H1 (cell line): ENCODE data around the gene ST6GALNAC2. TPM values are rescaled to one million over a fixed set of nuclear protein-coding genes. Genes with fewer than 3 reads are reported as not detected.

Experiments
- CTCF ChIA-PET: fragments of 300-600 bp; sonication (Branson Sonifier 250); formaldehyde crosslinking; loops from one replicate; lab custom pipeline; 2021; ENCODE audit not compliant: partially characterized antibody; lab: Charles Lee
- POLR2A ChIA-PET: fragments of 300-600 bp; sonication (Branson Sonifier 250); formaldehyde crosslinking; loops from one replicate; lab custom pipeline; 2021; ENCODE audit warnings: inconsistent platforms; ENCODE audit not compliant: partially characterized antibody; lab: Charles Lee
- DNase-seq, 2 experiments: peaks; one replicate each; pipeline versions ENCODE4 v3.0.0 to v3.0.0-alpha.2; 2010 to 2022; ENCODE audit warnings: low spot score in 2 of 2, low read depth in 1 of 2, mixed read lengths in 1 of 2
- FAIRE-seq: peaks from 2 replicates; lab custom pipeline; 2011; peaks lifted over from hg19 to GRCh38; lab: Jason Lieb, UNC
- H2AFZ ChIP-seq: 2 replicates; pipeline ENCODE4 v1.8.1; 2012; ENCODE audit warnings: low read length, inconsistent platforms
- H2AK5ac ChIP-seq: 2 replicates; pipeline ENCODE4 v1.6.1; 2013; ENCODE audit warnings: low read depth, low read length
- H2BK120ac ChIP-seq: replicated peaks from 2 replicates; pipeline ENCODE3; 2013; ENCODE audit warnings: low read depth, low read length, inconsistent platforms
- H2BK12ac ChIP-seq: 2 replicates; pipeline ENCODE4 v1.6.1; 2013; ENCODE audit warnings: low read depth, low read length
- H2BK15ac ChIP-seq: 2 replicates; pipeline ENCODE4 v1.6.1; 2013; ENCODE audit warnings: low read length
- H2BK20ac ChIP-seq: 2 replicates; pipeline ENCODE4 v1.6.1; 2013; ENCODE audit warnings: low read length
- H2BK5ac ChIP-seq: 2 replicates; pipeline ENCODE4 v1.6.1; 2013; ENCODE audit warnings: low read depth, low read length
- H3K14ac ChIP-seq: 2 replicates; pipeline ENCODE4 v1.6.1; 2013; ENCODE audit warnings: inconsistent platforms; ENCODE audit not compliant: insufficient read length
- H3K18ac ChIP-seq: 2 replicates; pipeline ENCODE4 v1.6.1; 2013; ENCODE audit warnings: low read length; ENCODE audit errors: extremely low read depth
- H3K23ac ChIP-seq: 2 replicates; pipeline ENCODE4 v1.6.1; 2013; ENCODE audit warnings: inconsistent platforms; ENCODE audit not compliant: insufficient read length
- H3K23me2 ChIP-seq: 2 replicates; pipeline ENCODE4 v1.6.1; 2013; ENCODE audit warnings: low read depth, low read length
- H3K27ac ChIP-seq: 2 replicates; pipeline ENCODE4 v1.6.1; 2011; ENCODE audit warnings: low read depth, low read length, inconsistent platforms
- H3K27me3 ChIP-seq, 4 experiments: replicated peaks in 1 of 4; 1 replicate in 1 of 4; 2 replicates in 3 of 4; pipeline versions ENCODE4 v1.6.1 to v1.8.1; 2011 to 2013; ENCODE audit warnings: low read length in 3 of 4, mild to moderate bottlenecking in 3 of 4, inconsistent platforms in 2 of 4, mixed read lengths in 2 of 4, moderate library complexity in 1 of 4; ENCODE audit not compliant: control insufficient read depth in 3 of 4, insufficient read depth in 3 of 4; ENCODE audit errors: extremely low read depth in 1 of 4
- H3K36me3 ChIP-seq, 4 experiments: 2 replicates each; pipeline versions ENCODE4 v1.6.1 to v1.8.1; 2011 to 2013; ENCODE audit warnings: mild to moderate bottlenecking in 4 of 4, low read length in 3 of 4, moderate library complexity in 2 of 4, control low read depth in 1 of 4, inconsistent platforms in 1 of 4; ENCODE audit not compliant: insufficient read depth in 4 of 4, control insufficient read depth in 2 of 4
- H3K4ac ChIP-seq: replicated peaks from 2 replicates; pipeline ENCODE3; 2013; ENCODE audit warnings: low read length, low read depth, mixed read lengths, inconsistent platforms; ENCODE audit not compliant: insufficient read length
- H3K4me1 ChIP-seq, 4 experiments: replicated peaks in 1 of 4; 1 replicate in 1 of 4; 2 replicates in 3 of 4; pipeline versions ENCODE4 v1.6.1 to v1.8.1; 2011 to 2013; ENCODE audit warnings: low read length in 3 of 4, inconsistent platforms in 2 of 4, mixed read lengths in 1 of 4; ENCODE audit not compliant: insufficient read depth in 4 of 4, control insufficient read depth in 3 of 4
- H3K4me2 ChIP-seq, 2 experiments: 2 replicates each; pipeline versions ENCODE4 v1.6.1 to v1.8.1; 2011 to 2013; ENCODE audit warnings: low read depth in 2 of 2, low read length in 2 of 2, control low read depth in 1 of 2, inconsistent platforms in 1 of 2, mild to moderate bottlenecking in 1 of 2; ENCODE audit not compliant: insufficient read depth in 1 of 2
- H3K4me3 ChIP-seq, 4 experiments: fragments of 200-600, 300-600 bp in 1 of 4; sonication (generic), shearing (Covaris generic), sonication (Bioruptor Twin) in 1 of 4; 2 replicates each; pipeline versions ENCODE4 v1.5.1 to v1.8.1; 2011 to 2016; ENCODE audit warnings: low read length in 4 of 4, low read depth in 3 of 4, control low read depth in 2 of 4, inconsistent platforms in 2 of 4, mild to moderate bottlenecking in 2 of 4, mixed read lengths in 1 of 4, moderate library complexity in 1 of 4; ENCODE audit not compliant: insufficient read depth in 2 of 4; ENCODE audit errors: extremely low read depth in 1 of 4
- H3K56ac ChIP-seq: replicated peaks from 2 replicates; pipeline ENCODE3; 2013; ENCODE audit warnings: low read depth, mild to moderate bottlenecking, mixed read lengths, low read length, inconsistent platforms; ENCODE audit not compliant: insufficient read length
- H3K79me1 ChIP-seq: 2 replicates; pipeline ENCODE4 v1.6.1; 2013; ENCODE audit warnings: low read depth, low read length, control low read depth
- H3K79me2 ChIP-seq, 2 experiments: 2 replicates each; pipeline versions ENCODE4 v1.6.1 to v1.8.1; 2012 to 2013; ENCODE audit warnings: low read length in 2 of 2, mild to moderate bottlenecking in 2 of 2, inconsistent platforms in 1 of 2; ENCODE audit not compliant: insufficient read depth in 2 of 2, control insufficient read depth in 1 of 2
- H3K9ac ChIP-seq, 4 experiments: replicated peaks in 1 of 4; 1 replicate in 1 of 4; 2 replicates in 3 of 4; pipeline versions ENCODE4 v1.6.1 to v1.8.1; 2011 to 2013; ENCODE audit warnings: low read depth in 3 of 4, low read length in 3 of 4, control low read depth in 2 of 4, mild to moderate bottlenecking in 2 of 4, moderate library complexity in 2 of 4, inconsistent platforms in 1 of 4; ENCODE audit errors: extremely low read depth in 1 of 4
- H3K9me3 ChIP-seq, 2 experiments: 2 replicates each; pipeline versions ENCODE4 v1.6.1 to v1.8.1; 2012 to 2013; ENCODE audit warnings: mild to moderate bottlenecking in 2 of 2, moderate library complexity in 2 of 2, control low read depth in 1 of 2, inconsistent platforms in 1 of 2, low read depth in 1 of 2, low read length in 1 of 2, mixed read lengths in 1 of 2; ENCODE audit not compliant: insufficient read depth in 2 of 2
- H4K20me1 ChIP-seq, 2 experiments: replicated peaks in 1 of 2; 2 replicates each; pipeline versions ENCODE3 to v1.8.1; 2011 to 2013; ENCODE audit warnings: inconsistent platforms in 2 of 2, low read length in 2 of 2, mild to moderate bottlenecking in 1 of 2; ENCODE audit not compliant: insufficient read depth in 2 of 2, control insufficient read depth in 1 of 2
- H4K5ac ChIP-seq: 2 replicates; pipeline ENCODE4 v1.6.1; 2013; ENCODE audit warnings: low read length, low read depth, mixed read lengths, inconsistent platforms; ENCODE audit not compliant: insufficient read length
- H4K8ac ChIP-seq: 2 replicates; pipeline ENCODE4 v1.8.0; 2013; ENCODE audit warnings: mild to moderate bottlenecking, moderate library complexity, low read length, inconsistent platforms; ENCODE audit not compliant: insufficient read depth; ENCODE audit errors: extremely low read depth
- H4K91ac ChIP-seq: replicated peaks from 2 replicates; pipeline ENCODE3; 2013; ENCODE audit warnings: low read length, mixed read lengths, inconsistent platforms; ENCODE audit not compliant: insufficient read length
- EP300 ChIP-seq, 2 experiments: IDR thresholded peaks; 1 replicate in 1 of 2; 2 replicates in 1 of 2; pipeline ENCODE4 v1.6.1; 2011 to 2012; ENCODE audit warnings: low read depth in 2 of 2, low read length in 2 of 2, mild to moderate bottlenecking in 2 of 2, borderline replicate concordance in 1 of 2, inconsistent platforms in 1 of 2, moderate library complexity in 1 of 2
- KDM4A ChIP-seq: IDR thresholded peaks from one replicate; pipeline ENCODE4 v1.7.1; 2012; ENCODE audit warnings: low read depth, mild to moderate bottlenecking, moderate library complexity, low read length, inconsistent platforms; ENCODE audit not compliant: severe bottlenecking
- SIX5 ChIP-seq: IDR thresholded peaks from 2 replicates; pipeline ENCODE4 v1.6.1; 2011; ENCODE audit warnings: mild to moderate bottlenecking, low read depth, low read length
- YY1 ChIP-seq: IDR thresholded peaks from 2 replicates; pipeline ENCODE4 v1.6.1; 2011; ENCODE audit warnings: low read depth, mild to moderate bottlenecking, low read length
- WGBS, 2 experiments: shearing (Covaris generic) in 1 of 2; methylation state at CpG; one replicate each; pipeline versions ENCODE4 v1.1.6 to v1.1.7; 2013 to 2015; ENCODE audit warnings: low lambda C conversion rate in 2 of 2, mixed read lengths in 2 of 2, inconsistent platforms in 1 of 2, low coverage in 1 of 2, missing lambda C conversion rate in 1 of 2; ENCODE audit not compliant: insufficient replicate concordance in 2 of 2, insufficient coverage in 1 of 2, insufficient read length in 1 of 2; ENCODE audit errors: extremely low coverage in 1 of 2, missing lambda C conversion rate in 1 of 2; 5-methylcytosine and 5-hydroxymethylcytosine counted together
- polyA plus RNA-seq, 7 experiments: library from polyadenylated mRNA; depleted of rRNA in 3 of 7; stranded (reverse) in 5 of 7; unstranded in 2 of 7; fragments of >200 nt in 5 of 7; fragments of 200-250 nt in 2 of 7; gene quantifications; 1 replicate in 5 of 7; 2 replicates in 1 of 7; 4 replicates in 1 of 7; pipeline versions ENCODE4 v1.2.1 to v1.2.3, GENCODE V29; 2011 to 2013; ENCODE audit warnings: missing spikeins in 2 of 7, mixed read lengths in 2 of 7
- total RNA-seq: library from RNA; stranded (reverse); fragmentation: NEBNext Ultra II Directional; extraction: Animal tissue kit (Norgen Biotek cat#: 25700); gene quantifications from 2 replicates; pipeline ENCODE4 v1.2.1, GENCODE V29; 2021

The ST6GALNAC2 gene
- total and polyA plus RNA-seq, 2 of the 8 experiments (the other 6 are each of a cell fraction or from before 2014, with no cell fraction given): 0.09 TPM; not detected in 1

DNA sequence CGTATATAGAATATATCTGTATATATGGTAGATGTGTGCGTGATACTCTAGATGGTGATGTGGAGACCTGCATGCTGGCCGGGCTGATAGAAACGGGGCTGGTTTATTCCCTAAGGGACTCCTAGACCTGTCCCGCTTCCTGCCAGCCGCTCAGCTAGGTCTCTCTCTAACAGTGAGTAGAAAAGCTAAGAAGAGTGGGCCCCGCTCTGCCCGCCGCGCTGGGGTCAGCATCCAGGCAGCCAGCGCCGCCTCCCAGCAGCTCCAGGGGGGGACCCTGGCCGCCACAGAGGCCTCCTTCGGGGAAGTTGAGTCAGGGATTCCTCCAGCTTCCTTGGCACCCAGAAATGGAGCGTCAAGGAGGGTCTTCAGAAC, 57.5 kb downstream of the ST6GALNAC2 start:
- no peak overlapping the region for H3K27ac ChIP-seq
- H4K8ac ChIP-seq: no peak overlapping the region
- no peak overlapping the region for H3K4ac ChIP-seq
- POLR2A ChIA-PET: interaction anchor here (0.8 to 5.1 kb wide), 7 partner anchors 9 to 38 kb away, joined by 3 to 30 read pairs (median 4); partner anchors contain the start of gene PRCD
- H2AFZ ChIP-seq: no peak overlapping the region
- no peaks in the 10 kb centered on the region for H3K79me2 ChIP-seq
- no peaks in the 10 kb centered on the region for H4K20me1 ChIP-seq
- H3K18ac ChIP-seq: no peak overlapping the region; the same call in 1 of the 2 replicates
- H3K27me3 ChIP-seq: peaks cover 0 to 5% (median 0%) of the 10 kb centered on the region in 4 experiments; a peak in 2 of 7 replicates
- H3K56ac ChIP-seq: no peak overlapping the region
- peaks cover 0 to 34% (median 24%) of the 10 kb centered on the region in 4 experiments; a peak in 6 of 7 replicates for H3K4me1 ChIP-seq
- no peak overlapping the region for H2BK15ac ChIP-seq
- no peak overlapping the region for H3K4me3 ChIP-seq
- no peak overlapping the region for H3K23ac ChIP-seq
- H4K91ac ChIP-seq: no peak overlapping the region
- H3K23me2 ChIP-seq: no peaks in the 10 kb centered on the region
- CTCF ChIA-PET: interaction anchor here (0.7 to 4.9 kb wide), 23 partner anchors 8 to 863 kb away, joined by 3 to 41 read pairs (median 4); partner anchors contain the start of genes AANAT and PRCD
- H3K79me1 ChIP-seq: no peaks in the 10 kb centered on the region; the same call in 1 of the 2 replicates
- no peak for FAIRE-seq
- no peak overlapping the region for H2BK20ac ChIP-seq
- no peaks in the 10 kb centered on the region for H3K9me3 ChIP-seq
- no peak overlapping the region for H2BK5ac ChIP-seq
- no peak overlapping the region for H3K14ac ChIP-seq
- 86% methylated on average over 15 of the region's 15 CpGs; no CpG with 5 or more reads in 1 of the 2 experiments for WGBS, 2 experiments
- no peak overlapping the region for H3K4me2 ChIP-seq
- H3K36me3 ChIP-seq: no peaks in the 10 kb centered on the region
- TF ChIP-seq SIX5: no peak
- no peak for TF ChIP-seq KDM4A
- TF ChIP-seq YY1: no peak
- TF ChIP-seq EP300 (IDR thresholded peaks at IDR 0.05; ENCODE audit: borderline replicate concordance in 1 of 2, low read depth in 2 of 2, low read length in 2 of 2): no peak
- no peak overlapping the region for H2BK12ac ChIP-seq
- no peak overlapping the region for H2BK120ac ChIP-seq
- H2AK5ac ChIP-seq: no peak overlapping the region
- H4K5ac ChIP-seq: peak overlapping the region; percentile 21
- no peak for DNase-seq
- H3K9ac ChIP-seq: no peak overlapping the region
